Measurements from ENCODE around the gene SNX7.

- TF ChIP-seq POLR2A (IDR thresholded peaks at IDR 0.05) (no peak), CTCF (IDR thresholded peaks at IDR 0.05) (no peak)
Observed at GRCh38 chr1:98700228-98700627, 38.7 kb downstream of the SNX7 start.
